BLaER1 treated with 17β-estradiol and CSF1 and Interleukin-3, amounts not matched to agents 10 nM and 100 nM (cell line): ENCODE data around the gene AJM1.

ENCODE experiments used
- H3K27ac ChIP-seq, 11 experiments: shearing (Covaris generic); formaldehyde crosslinking; 2 replicates each; pipeline ENCODE4 v1.8.1; 2022
- H3K27me3 ChIP-seq, 11 experiments: shearing (Covaris generic); formaldehyde crosslinking; 2 replicates each; pipeline ENCODE4 v1.8.1; 2022
- H3K36me3 ChIP-seq, 11 experiments: shearing (Covaris generic); formaldehyde crosslinking; 2 replicates each; pipeline ENCODE4 v1.8.1; 2022
- H3K4me1 ChIP-seq, 10 experiments: shearing (Covaris generic); formaldehyde crosslinking; 2 replicates each; pipeline ENCODE4 v1.8.1; 2022
- H3K4me2 ChIP-seq, 11 experiments: shearing (Covaris generic); formaldehyde crosslinking; 2 replicates each; pipeline ENCODE4 v1.8.1; 2022
- H3K4me3 ChIP-seq, 10 experiments: shearing (Covaris generic); formaldehyde crosslinking; 2 replicates each; pipeline ENCODE4 v1.8.1; 2022
- H3K9ac ChIP-seq, 11 experiments: shearing (Covaris generic); formaldehyde crosslinking; 2 replicates each; pipeline ENCODE4 v1.8.1; 2022
- H3K9me3 ChIP-seq, 11 experiments: shearing (Covaris generic); formaldehyde crosslinking; replicated peaks in 1 of 11; 2 replicates each; pipeline ENCODE4 v1.8.1; 2022
- H4K20me1 ChIP-seq, 11 experiments: shearing (Covaris generic); formaldehyde crosslinking; 2 replicates each; pipeline ENCODE4 v1.8.1; 2022
- Cebpa-rat ChIP-seq, 11 experiments: shearing (Covaris generic); IDR thresholded peaks; 2 replicates each; pipeline ENCODE4 v1.8.1; 2022

The AJM1 gene

GRCh38 chr9:136826703-136827582 is 15.3 kb upstream of the AJM1 start:
- H3K4me1 ChIP-seq = no peaks in the 10 kb centered on the region
- peaks cover 86 to 98% (median 92%) of the 10 kb centered on the region in 11 experiments for H3K36me3 ChIP-seq
- H3K4me3 ChIP-seq = no peak overlapping the region
- H4K20me1 ChIP-seq = peaks cover 10 to 99% (median 75%) of the 10 kb centered on the region in 11 experiments; a peak in 21 of 22 replicates
- peak overlapping the region in 2 of 11 experiments; percentile 9 to 18; a peak in 2 of 22 replicates for H3K9ac ChIP-seq
- no peaks in the 10 kb centered on the region for H3K27me3 ChIP-seq
- no peak for TF ChIP-seq Cebpa-rat (IDR thresholded peaks at IDR 0.05)
- no peak overlapping the region for H3K27ac ChIP-seq
- no peaks in the 10 kb centered on the region for H3K9me3 ChIP-seq
- no peak overlapping the region for H3K4me2 ChIP-seq

- peaks cover 4 to 99% (median 74%) of the 10 kb centered on the region in 11 experiments; a peak in 20 of 22 replicates for H4K20me1 ChIP-seq
- H3K4me3 ChIP-seq = no peak overlapping the region
- no peak overlapping the region for H3K27ac ChIP-seq
- no peaks in the 10 kb centered on the region for H3K27me3 ChIP-seq
- peaks cover 96 to 100% (median 99%) of the 10 kb centered on the region in 11 experiments for H3K36me3 ChIP-seq
- H3K9me3 ChIP-seq = no peaks in the 10 kb centered on the region
- H3K4me1 ChIP-seq = no peaks in the 10 kb centered on the region
- no peak for TF ChIP-seq Cebpa-rat (IDR thresholded peaks at IDR 0.05)
- H3K4me2 ChIP-seq = no peak overlapping the region
- no peak overlapping the region for H3K9ac ChIP-seq
Measured at GRCh38 chr9:136827794-136828473, 14.3 kb upstream of the AJM1 start.

- no peaks in the 10 kb centered on the region for H3K9me3 ChIP-seq
- no peaks in the 10 kb centered on the region for H3K27me3 ChIP-seq
- peaks cover 0 to 99% (median 68%) of the 10 kb centered on the region in 11 experiments; a peak in 20 of 22 replicates for H4K20me1 ChIP-seq
- H3K9ac ChIP-seq = no peak overlapping the region
- peaks cover 90 to 99% (median 97%) of the 10 kb centered on the region in 11 experiments for H3K36me3 ChIP-seq
- no peak overlapping the region for H3K4me2 ChIP-seq
- no peak overlapping the region for H3K27ac ChIP-seq
- H3K4me3 ChIP-seq = no peak overlapping the region
- no peak for TF ChIP-seq Cebpa-rat (IDR thresholded peaks at IDR 0.05)
- no peaks in the 10 kb centered on the region for H3K4me1 ChIP-seq
Measured at GRCh38 chr9:136828474-136829140, 13.7 kb upstream of the AJM1 start.

- H4K20me1 ChIP-seq = peaks cover 0 to 99% (median 64%) of the 10 kb centered on the region in 11 experiments; a peak in 17 of 22 replicates
- no peak overlapping the region for H3K4me3 ChIP-seq
- H3K4me1 ChIP-seq = no peaks in the 10 kb centered on the region
- no peak for TF ChIP-seq Cebpa-rat (IDR thresholded peaks at IDR 0.05)
- peaks cover 82 to 99% (median 93%) of the 10 kb centered on the region in 11 experiments for H3K36me3 ChIP-seq
- H3K27me3 ChIP-seq = no peaks in the 10 kb centered on the region
- H3K4me2 ChIP-seq = no peak overlapping the region
- H3K27ac ChIP-seq = no peak overlapping the region
- H3K9me3 ChIP-seq = no peaks in the 10 kb centered on the region
- H3K9ac ChIP-seq = no peak overlapping the region
Measured at GRCh38 chr9:136829412-136829811, 12.9 kb upstream of the AJM1 start.

- Histone ChIP-seq H3K4me3 (no peak overlapping the region), H3K27ac (no peak overlapping the region), H3K4me2 (no peak overlapping the region), H3K27me3 (no peaks in the 10 kb centered on the region), H3K36me3 (peaks cover 75 to 99% (median 90%) of the 10 kb centered on the region in 11 experiments), H3K9ac (no peak overlapping the region; a peak in 1 of 22 replicates), H3K4me1 (no peaks in the 10 kb centered on the region), H3K9me3 (no peaks in the 10 kb centered on the region), H4K20me1 (peaks cover 0 to 97% (median 59%) of the 10 kb centered on the region in 11 experiments; a peak in 16 of 22 replicates)
- TF ChIP-seq Cebpa-rat (IDR thresholded peaks at IDR 0.05) = no peak
Measured at GRCh38 chr9:136829981-136830885, 12.0 kb upstream of the AJM1 start.

GRCh38 chr9:136831002-136831719 is 11.1 kb upstream of the AJM1 start:
- no peak for TF ChIP-seq Cebpa-rat (IDR thresholded peaks at IDR 0.05)
- Histone ChIP-seq H3K27me3 (no peaks in the 10 kb centered on the region), H3K36me3 (peaks cover 73 to 99% (median 90%) of the 10 kb centered on the region in 11 experiments), H4K20me1 (peaks cover 0 to 97% (median 57%) of the 10 kb centered on the region in 11 experiments; a peak in 15 of 22 replicates), H3K4me2 (no peak overlapping the region), H3K27ac (no peak overlapping the region), H3K4me1 (no peaks in the 10 kb centered on the region), H3K4me3 (no peak overlapping the region), H3K9ac (no peak overlapping the region; a peak in 1 of 22 replicates), H3K9me3 (no peaks in the 10 kb centered on the region)

GRCh38 chr9:136831720-136832104 is 10.6 kb upstream of the AJM1 start:
- H3K36me3 ChIP-seq = peaks cover 69 to 99% (median 87%) of the 10 kb centered on the region in 11 experiments

More at GRCh38 chr9:136831720-136832104, 10.6 kb upstream of the AJM1 start:
- no peak for TF ChIP-seq Cebpa-rat (IDR thresholded peaks at IDR 0.05)
- H3K27ac ChIP-seq = no peak overlapping the region
- H4K20me1 ChIP-seq = peaks cover 0 to 97% (median 51%) of the 10 kb centered on the region in 11 experiments; a peak in 15 of 22 replicates
- H3K4me3 ChIP-seq = no peak overlapping the region
- H3K4me1 ChIP-seq = no peaks in the 10 kb centered on the region
- no peaks in the 10 kb centered on the region for H3K9me3 ChIP-seq
- no peak overlapping the region for H3K9ac ChIP-seq
- H3K4me2 ChIP-seq = no peak overlapping the region
- H3K27me3 ChIP-seq = no peaks in the 10 kb centered on the region
